Upper lobe of right lung (tissue), 1 donor: Measurements from ENCODE around the gene PROX1. TPM values are rescaled to one million over a fixed set of nuclear protein-coding genes. Genes with fewer than 3 reads are reported as not detected.

Experiments used
- ATAC-seq: fragments of 200-7000 bp; cut with Tn5 transposase; one replicate; pipeline ENCODE4 v1.9.1; 2020; ENCODE audit warnings: mild to moderate bottlenecking, moderate library complexity
- DNase-seq: peaks from one replicate; pipeline ENCODE4 v3.0.0-alpha.2; 2020
- H3K27ac ChIP-seq: fragments of 200-600 bp; one replicate; pipeline ENCODE4 v1.8.0; 2022
- H3K27me3 ChIP-seq: fragments of 200-600 bp; one replicate; pipeline ENCODE4 v1.8.0; 2022; ENCODE audit warnings: mild to moderate bottlenecking
- H3K36me3 ChIP-seq: fragments of 200-600 bp; one replicate; pipeline ENCODE4 v1.8.0; 2022
- H3K4me1 ChIP-seq: fragments of 200-600 bp; one replicate; pipeline ENCODE4 v1.8.0; 2022
- H3K4me3 ChIP-seq: fragments of 200-600 bp; one replicate; pipeline ENCODE4 v1.8.0; 2022; ENCODE audit warnings: mild to moderate bottlenecking
- H3K9me3 ChIP-seq: fragments of 200-600 bp; one replicate; pipeline ENCODE4 v1.8.0; 2022
- CTCF ChIP-seq: fragments of 200-600 bp; IDR thresholded peaks from one replicate; pipeline ENCODE4 v1.8.0; 2022; ENCODE audit warnings: antibody characterized with exemption
- intact Hi-C: fragments of 100-400 bp; cut with DNase I; formaldehyde crosslinking; loops from one replicate; pipeline ENCODE4 v1.11.0; 2022
- total RNA-seq: library from RNA; stranded (reverse); fragmentation: NEBNext Ultra II Directional; extraction: Animal tissue kit (Norgen Biotek cat#: 25700); gene quantifications from one replicate; pipeline ENCODE4 v1.2.1, GENCODE V29; 2021
- donor health status: DM: no; HTN: yes; CAD: no; lungs with severe emphysema.

The PROX1 gene
- total RNA-seq, 1 donor from 2014 or later, result 14.1 TPM

GRCh38 chr1:214003233-214003632, 15.5 kb downstream of the PROX1 start:
- ATAC-seq, result no peak

GRCh38 chr1:214004014-214004413, 16.2 kb downstream of the PROX1 start:
- H3K4me1 ChIP-seq, result no peaks in the 10 kb centered on the region
- intact Hi-C loops, result no loop called here
- DNase-seq, result no peak
- H3K27ac ChIP-seq, result no peak overlapping the region
- ATAC-seq, result no peak
- H3K27me3 ChIP-seq, result no peaks in the 10 kb centered on the region
- H3K36me3 ChIP-seq, result no peaks in the 10 kb centered on the region
- H3K9me3 ChIP-seq, result no peaks in the 10 kb centered on the region
- H3K4me3 ChIP-seq, result no peak overlapping the region
- no peak for TF ChIP-seq CTCF

More at GRCh38 chr1:214003233-214003632, 15.5 kb downstream of the PROX1 start:
- DNase-seq, result no peak
- Histone ChIP-seq H3K4me1 (no peaks in the 10 kb centered on the region), H3K36me3 (no peaks in the 10 kb centered on the region), H3K27ac (no peak overlapping the region), H3K4me3 (no peak overlapping the region), H3K9me3 (no peaks in the 10 kb centered on the region), H3K27me3 (no peaks in the 10 kb centered on the region)
- intact Hi-C loops, result no loop called here
- no peak for TF ChIP-seq CTCF

- no peak overlapping the region for H3K4me3 ChIP-seq
- no peak for TF ChIP-seq CTCF
Measured at GRCh38 chr1:214004795-214005194, 17.0 kb downstream of the PROX1 start.

GRCh38 chr1:214005708-214006107, 17.9 kb downstream of the PROX1 start:
- no peak for TF ChIP-seq CTCF
- H3K9me3 ChIP-seq, result no peaks in the 10 kb centered on the region
- H3K36me3 ChIP-seq, result no peaks in the 10 kb centered on the region
- H3K27me3 ChIP-seq, result no peaks in the 10 kb centered on the region
- intact Hi-C loops, result no loop called here
- no peak overlapping the region for H3K4me3 ChIP-seq
- H3K27ac ChIP-seq, result no peak overlapping the region
- no peak for ATAC-seq
- DNase-seq, result no peak
- H3K4me1 ChIP-seq, result no peaks in the 10 kb centered on the region

More at GRCh38 chr1:214004795-214005194, 17.0 kb downstream of the PROX1 start:
- intact Hi-C loops, result no loop called here
- no peak overlapping the region for H3K27ac ChIP-seq
- no peaks in the 10 kb centered on the region for H3K9me3 ChIP-seq
- ATAC-seq (no peak), DNase-seq (no peak)
- H3K4me1 ChIP-seq, result no peaks in the 10 kb centered on the region
- no peaks in the 10 kb centered on the region for H3K36me3 ChIP-seq
- H3K27me3 ChIP-seq, result no peaks in the 10 kb centered on the region

GRCh38 chr1:214006845-214007244, 19.1 kb downstream of the PROX1 start:
- H3K4me1 ChIP-seq, result no peaks in the 10 kb centered on the region
- no peaks in the 10 kb centered on the region for H3K36me3 ChIP-seq

More at GRCh38 chr1:214006845-214007244, 19.1 kb downstream of the PROX1 start:
- H3K27me3 ChIP-seq, result no peaks in the 10 kb centered on the region
- TF ChIP-seq CTCF, result no peak
- no peak overlapping the region for H3K4me3 ChIP-seq
- DNase-seq, result no peak
- H3K27ac ChIP-seq, result no peak overlapping the region
- ATAC-seq, result no peak
- intact Hi-C loops, result no loop called here
- no peaks in the 10 kb centered on the region for H3K9me3 ChIP-seq
